Measurements from ENCODE around the gene KCNK18.

KCNK18 gene

DNA sequence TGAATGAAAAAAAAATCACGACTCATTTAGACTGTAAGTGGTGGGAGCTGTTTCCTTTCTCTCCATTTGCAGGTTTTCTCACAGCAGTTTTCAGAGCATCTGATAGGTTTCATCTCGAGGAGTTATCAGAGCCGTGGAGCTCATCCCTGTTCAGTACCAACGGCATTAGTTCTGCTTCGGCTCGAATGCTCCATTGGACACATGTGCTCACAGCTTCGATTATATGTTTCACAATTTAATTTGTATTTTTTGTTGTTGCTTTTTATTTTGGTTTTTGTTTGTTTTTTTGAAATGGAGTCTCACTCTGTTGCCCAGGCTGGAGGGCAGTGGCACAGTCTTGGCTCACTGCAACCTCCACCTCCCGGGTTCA is 45.2 kb downstream of the KCNK18 start:
- TF ChIP-seq ZBTB7A (IDR thresholded peaks at IDR 0.05; ENCODE audit: low read depth) (no peak), NFIC (IDR thresholded peaks at IDR 0.05) (no peak), EP300 (IDR thresholded peaks at IDR 0.05; ENCODE audit: borderline replicate concordance) (no peak), FOXM1 (IDR thresholded peaks at IDR 0.05; ENCODE audit: borderline replicate concordance, low read depth) (no peak), TCF12 (IDR thresholded peaks at IDR 0.05; ENCODE audit: low read depth) (no peak), CREB1 (IDR thresholded peaks at IDR 0.05; ENCODE audit: low read depth) (no peak), RAD21 (IDR thresholded peaks at IDR 0.05; ENCODE audit: low read depth) (no peak), YY1 (IDR thresholded peaks at IDR 0.05; ENCODE audit: low read depth) (no peak), TEAD4 (IDR thresholded peaks at IDR 0.05) (no peak), TAF1 (IDR thresholded peaks at IDR 0.05; ENCODE audit: low read depth) (no peak), EGR1 (IDR thresholded peaks at IDR 0.05) (no peak), CEBPB (IDR thresholded peaks at IDR 0.05) (no peak)
- TF ChIP-seq, protein P1, sequence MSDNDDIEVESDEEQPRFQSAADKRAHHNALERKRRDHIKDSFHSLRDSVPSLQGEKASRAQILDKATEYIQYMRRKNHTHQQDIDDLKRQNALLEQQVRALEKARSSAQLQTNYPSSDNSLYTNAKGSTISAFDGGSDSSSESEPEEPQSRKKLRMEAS (IDR thresholded peaks at IDR 0.05), result no peak
- TF ChIP-seq, protein P2, sequence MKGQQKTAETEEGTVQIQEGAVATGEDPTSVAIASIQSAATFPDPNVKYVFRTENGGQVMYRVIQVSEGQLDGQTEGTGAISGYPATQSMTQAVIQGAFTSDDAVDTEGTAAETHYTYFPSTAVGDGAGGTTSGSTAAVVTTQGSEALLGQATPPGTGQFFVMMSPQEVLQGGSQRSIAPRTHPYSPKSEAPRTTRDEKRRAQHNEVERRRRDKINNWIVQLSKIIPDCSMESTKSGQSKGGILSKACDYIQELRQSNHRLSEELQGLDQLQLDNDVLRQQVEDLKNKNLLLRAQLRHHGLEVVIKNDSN (IDR thresholded peaks at IDR 0.05), result no peak
- TF ChIP-seq, protein P3, sequence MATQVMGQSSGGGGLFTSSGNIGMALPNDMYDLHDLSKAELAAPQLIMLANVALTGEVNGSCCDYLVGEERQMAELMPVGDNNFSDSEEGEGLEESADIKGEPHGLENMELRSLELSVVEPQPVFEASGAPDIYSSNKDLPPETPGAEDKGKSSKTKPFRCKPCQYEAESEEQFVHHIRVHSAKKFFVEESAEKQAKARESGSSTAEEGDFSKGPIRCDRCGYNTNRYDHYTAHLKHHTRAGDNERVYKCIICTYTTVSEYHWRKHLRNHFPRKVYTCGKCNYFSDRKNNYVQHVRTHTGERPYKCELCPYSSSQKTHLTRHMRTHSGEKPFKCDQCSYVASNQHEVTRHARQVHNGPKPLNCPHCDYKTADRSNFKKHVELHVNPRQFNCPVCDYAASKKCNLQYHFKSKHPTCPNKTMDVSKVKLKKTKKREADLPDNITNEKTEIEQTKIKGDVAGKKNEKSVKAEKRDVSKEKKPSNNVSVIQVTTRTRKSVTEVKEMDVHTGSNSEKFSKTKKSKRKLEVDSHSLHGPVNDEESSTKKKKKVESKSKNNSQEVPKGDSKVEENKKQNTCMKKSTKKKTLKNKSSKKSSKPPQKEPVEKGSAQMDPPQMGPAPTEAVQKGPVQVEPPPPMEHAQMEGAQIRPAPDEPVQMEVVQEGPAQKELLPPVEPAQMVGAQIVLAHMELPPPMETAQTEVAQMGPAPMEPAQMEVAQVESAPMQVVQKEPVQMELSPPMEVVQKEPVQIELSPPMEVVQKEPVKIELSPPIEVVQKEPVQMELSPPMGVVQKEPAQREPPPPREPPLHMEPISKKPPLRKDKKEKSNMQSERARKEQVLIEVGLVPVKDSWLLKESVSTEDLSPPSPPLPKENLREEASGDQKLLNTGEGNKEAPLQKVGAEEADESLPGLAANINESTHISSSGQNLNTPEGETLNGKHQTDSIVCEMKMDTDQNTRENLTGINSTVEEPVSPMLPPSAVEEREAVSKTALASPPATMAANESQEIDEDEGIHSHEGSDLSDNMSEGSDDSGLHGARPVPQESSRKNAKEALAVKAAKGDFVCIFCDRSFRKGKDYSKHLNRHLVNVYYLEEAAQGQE (IDR thresholded peaks at IDR 0.05; ENCODE audit: low read depth), result no peak

DNA sequence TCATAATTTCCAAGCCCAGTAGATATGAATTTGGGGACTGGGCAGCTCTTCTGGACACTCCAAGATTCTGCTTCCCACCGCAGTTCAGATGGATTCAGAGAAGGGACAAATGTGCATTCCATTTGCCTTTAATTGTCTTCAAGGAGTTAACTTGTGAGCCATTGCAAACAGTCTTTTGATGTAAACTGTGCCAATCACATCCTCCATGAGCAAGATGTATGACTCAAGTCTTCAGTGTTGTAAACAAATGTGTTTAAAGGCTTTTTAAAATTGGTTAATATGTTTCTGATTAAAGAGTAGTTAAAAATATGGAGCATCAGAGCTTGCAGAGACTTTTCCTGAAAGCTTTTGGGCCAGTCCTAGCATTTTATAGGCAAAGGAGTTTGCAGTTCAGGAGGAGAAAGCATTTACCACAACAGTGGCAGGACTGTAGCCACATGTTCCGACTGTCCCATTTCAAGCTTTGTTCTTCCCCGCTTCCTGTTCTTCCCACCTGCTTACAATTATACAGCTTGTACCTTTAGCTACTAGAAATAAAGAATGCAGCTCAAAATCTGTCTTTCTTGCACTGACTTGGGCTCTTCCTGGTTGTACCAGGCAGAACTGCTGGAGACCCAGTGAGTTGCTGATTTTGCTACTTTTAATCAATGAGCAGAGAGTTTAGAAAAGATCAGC is 49.8 kb downstream of the KCNK18 start:
- TF ChIP-seq CREB1 (IDR thresholded peaks at IDR 0.05; ENCODE audit: low read depth) (no peak), FOXM1 (IDR thresholded peaks at IDR 0.05; ENCODE audit: borderline replicate concordance, low read depth) (no peak), ZBTB7A (IDR thresholded peaks at IDR 0.05; ENCODE audit: low read depth) (no peak), CEBPB (IDR thresholded peaks at IDR 0.05) (no peak), TAF1 (IDR thresholded peaks at IDR 0.05; ENCODE audit: low read depth) (no peak), YY1 (IDR thresholded peaks at IDR 0.05; ENCODE audit: low read depth) (no peak), TCF12 (IDR thresholded peaks at IDR 0.05; ENCODE audit: low read depth) (no peak), NFIC (IDR thresholded peaks at IDR 0.05) (no peak), RAD21 (IDR thresholded peaks at IDR 0.05; ENCODE audit: low read depth) (no peak), TEAD4 (IDR thresholded peaks at IDR 0.05) (no peak), EGR1 (IDR thresholded peaks at IDR 0.05) (no peak), EP300 (IDR thresholded peaks at IDR 0.05; ENCODE audit: borderline replicate concordance) (no peak)
- TF ChIP-seq, protein P1 (IDR thresholded peaks at IDR 0.05), result no peak
- TF ChIP-seq, protein P3 (IDR thresholded peaks at IDR 0.05; ENCODE audit: low read depth), result no peak

DNA sequence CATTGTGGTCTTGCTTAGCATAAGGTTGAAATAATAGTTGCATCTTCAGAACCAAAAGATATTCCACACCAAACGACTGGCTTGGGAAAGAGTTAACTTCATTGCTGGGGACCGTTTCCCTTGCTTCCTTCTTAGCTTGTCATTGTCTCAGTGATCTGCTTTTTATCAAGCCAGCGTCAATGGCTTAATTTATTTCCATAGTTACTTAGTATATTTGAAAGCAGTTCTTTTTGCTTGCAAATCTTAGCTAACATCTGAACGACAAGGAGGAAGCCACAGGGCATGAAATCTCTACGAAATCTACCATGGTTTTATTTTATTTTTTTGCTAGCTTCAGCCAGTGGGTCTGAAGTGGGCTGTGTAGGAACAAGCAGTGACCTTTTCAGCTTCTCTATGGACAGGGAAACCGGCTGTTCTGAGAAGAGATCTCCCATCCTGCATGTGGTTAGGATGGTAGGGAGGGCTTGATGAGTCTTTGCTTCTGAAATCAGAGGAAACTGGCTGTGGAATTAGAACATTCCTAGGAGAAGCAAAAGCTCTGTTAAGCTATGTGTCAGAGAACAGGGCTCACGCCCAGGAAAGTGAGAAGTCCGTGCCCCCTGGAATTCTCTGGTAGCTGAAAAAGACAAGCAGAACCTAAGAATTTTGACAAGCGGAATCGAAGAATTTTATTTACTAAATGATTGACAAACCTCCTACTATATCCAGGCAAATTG is 51.6 kb downstream of the KCNK18 start:
- TF ChIP-seq, protein P1 (IDR thresholded peaks at IDR 0.05), result no peak
- TF ChIP-seq RAD21 (IDR thresholded peaks at IDR 0.05; ENCODE audit: low read depth), result no peak

DNA sequence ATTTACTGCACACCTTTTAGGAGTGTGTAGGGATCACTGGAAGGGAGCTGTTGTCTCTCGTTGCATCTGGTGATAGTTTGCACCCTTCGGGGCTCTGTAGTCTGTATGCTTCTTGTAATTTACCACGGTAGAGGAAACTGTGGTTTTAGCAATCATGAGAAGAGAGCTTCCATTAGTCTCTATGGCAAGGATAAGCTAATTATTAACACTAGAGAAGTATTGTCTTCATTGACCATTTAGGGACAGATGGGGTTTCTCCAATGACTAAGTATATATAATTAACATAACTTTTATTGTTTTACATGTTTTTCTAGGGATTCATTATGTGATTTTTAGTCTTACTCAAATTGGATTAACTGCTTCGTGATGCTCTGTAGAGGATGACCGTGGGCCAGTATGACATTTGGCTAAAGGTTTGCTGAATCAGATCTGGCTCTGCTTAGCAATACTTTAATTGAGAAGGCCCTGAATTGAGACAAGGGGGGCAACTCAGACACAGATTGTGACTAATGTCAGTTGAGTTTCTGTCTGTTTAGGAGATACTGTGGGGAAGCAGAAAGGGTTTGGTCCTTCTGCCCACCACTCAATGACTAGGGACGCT is 52.3 kb downstream of the KCNK18 start:
- TF ChIP-seq CEBPB (IDR thresholded peaks at IDR 0.05) (no peak), NFIC (IDR thresholded peaks at IDR 0.05) (no peak), TEAD4 (IDR thresholded peaks at IDR 0.05) (no peak), ZBTB7A (IDR thresholded peaks at IDR 0.05; ENCODE audit: low read depth) (no peak), EP300 (IDR thresholded peaks at IDR 0.05; ENCODE audit: borderline replicate concordance) (no peak), FOXM1 (IDR thresholded peaks at IDR 0.05; ENCODE audit: borderline replicate concordance, low read depth) (no peak), TCF12 (IDR thresholded peaks at IDR 0.05; ENCODE audit: low read depth) (no peak), EGR1 (IDR thresholded peaks at IDR 0.05) (no peak), RAD21 (IDR thresholded peaks at IDR 0.05; ENCODE audit: low read depth) (no peak), CREB1 (IDR thresholded peaks at IDR 0.05; ENCODE audit: low read depth) (no peak)
- TF ChIP-seq, protein P2 (IDR thresholded peaks at IDR 0.05), result no peak
- TF ChIP-seq, protein P3 (IDR thresholded peaks at IDR 0.05; ENCODE audit: low read depth), result no peak
- TF ChIP-seq, protein P1 (IDR thresholded peaks at IDR 0.05), result no peak

Measured in Ishikawa (cell line).